Skeletal muscle satellite cell (primary cell): ENCODE measurements around the gene RNF181.
A peak's percentile ranks its signal among the peaks of the same experiment; 100 is the strongest.
"Not testable (repeated sequence)": the region's sequence is repeated elsewhere in the genome, so short reads cannot be mapped to it uniquely, and the experiment has no call there.

Source experiments
- H3K27me3 ChIP-seq: 2 replicates; pipeline ENCODE4 v1.7.0; 2013; ENCODE audit warnings: low read length; ENCODE audit not compliant: control insufficient read depth, insufficient read depth
- H3K36me3 ChIP-seq: 2 replicates; pipeline ENCODE4 v1.7.0; 2013; ENCODE audit warnings: mild to moderate bottlenecking, control low read depth, low read length; ENCODE audit not compliant: insufficient read depth
- H3K4me1 ChIP-seq: 2 replicates; pipeline ENCODE4 v1.7.0; 2013; ENCODE audit warnings: low read length; ENCODE audit not compliant: control insufficient read depth, insufficient read depth
- H3K4me2 ChIP-seq: 2 replicates; pipeline ENCODE4 v1.7.0; 2013; ENCODE audit warnings: mild to moderate bottlenecking, low read length
- H3K4me3 ChIP-seq: 2 replicates; pipeline ENCODE4 v1.7.0; 2013; ENCODE audit warnings: low read length
- H3K9ac ChIP-seq: 2 replicates; pipeline ENCODE4 v1.7.0; 2013; ENCODE audit warnings: mild to moderate bottlenecking, low read depth, low read length, moderate library complexity
- H3K9me3 ChIP-seq: replicated peaks from 2 replicates; pipeline ENCODE4 v1.7.0; 2013; ENCODE audit warnings: mild to moderate bottlenecking, control low read depth, low read length

RNF181 gene

DNA sequence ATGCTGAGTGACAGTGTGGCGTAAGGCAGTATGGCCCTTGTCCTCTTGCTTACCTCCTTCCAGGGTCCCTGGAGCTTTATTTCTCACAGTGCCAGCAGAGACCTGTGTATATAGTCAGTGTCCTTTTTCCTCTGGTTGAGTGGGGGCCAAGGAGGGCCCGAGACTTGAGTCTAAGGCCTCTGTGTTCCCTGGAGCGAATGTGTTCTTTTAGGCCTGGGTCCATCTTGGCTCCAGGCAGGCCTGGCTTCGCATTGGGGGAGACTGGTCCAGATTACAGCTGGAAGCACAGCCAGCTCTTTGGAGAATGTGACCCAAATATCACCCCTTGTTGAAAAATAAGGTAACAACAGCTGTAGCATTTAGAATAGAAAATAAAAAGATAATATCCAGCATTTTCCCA, 6.4 kb upstream of the RNF181 start:
- H3K4me3 ChIP-seq: no peak overlapping the region
- H3K4me1 ChIP-seq: peaks cover 66% of the 10 kb centered on the region
- peak overlapping the region; percentile 38 for H3K9ac ChIP-seq
- no peaks in the 10 kb centered on the region for H3K36me3 ChIP-seq
- H3K4me2 ChIP-seq: no peak overlapping the region
- H3K27me3 ChIP-seq: no peaks in the 10 kb centered on the region
- no peaks in the 10 kb centered on the region for H3K9me3 ChIP-seq

DNA sequence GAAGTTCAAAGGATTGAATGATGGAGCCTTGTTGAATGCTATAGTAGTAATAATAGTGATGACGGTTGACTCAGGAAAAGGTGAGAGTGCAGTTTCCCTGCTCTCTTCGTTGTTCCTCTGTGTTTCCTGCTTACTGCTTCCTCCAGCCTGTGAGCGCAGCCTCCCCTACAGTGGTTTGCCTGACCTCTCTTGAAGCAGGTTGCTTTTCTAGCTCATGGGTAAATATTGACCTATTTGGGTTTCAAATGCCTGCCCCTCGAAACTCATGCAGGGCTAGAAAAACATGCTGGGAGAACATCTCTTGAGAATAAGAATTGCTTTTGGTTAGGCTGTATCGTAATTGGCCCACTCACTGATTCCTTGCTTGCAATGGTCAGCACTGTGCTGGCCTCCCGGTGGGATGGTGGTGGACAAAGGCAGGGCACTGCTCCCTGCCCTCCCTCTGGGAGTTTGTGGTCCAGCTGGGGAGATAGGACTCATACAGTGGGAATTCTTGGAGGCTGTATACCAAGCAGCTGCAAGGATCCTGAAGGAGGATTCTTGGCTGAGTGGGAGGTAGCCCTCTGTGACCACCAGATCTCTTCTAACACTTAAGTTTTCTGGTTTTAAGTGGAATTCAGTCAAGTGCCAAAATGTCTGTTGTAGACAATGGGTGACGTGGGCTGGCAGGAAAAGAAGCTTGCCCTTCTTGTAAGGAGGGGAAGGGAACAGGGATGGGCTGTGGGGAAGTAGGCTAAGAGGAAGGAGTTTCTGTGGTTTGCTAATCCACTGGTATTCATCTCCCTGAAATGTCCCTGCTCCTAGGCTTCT, 5.4 kb upstream of the RNF181 start:
- Histone ChIP-seq H3K4me2 (peak overlapping the region; percentile 60), H3K27me3 (no peaks in the 10 kb centered on the region), H3K4me3 (peak overlapping the region; percentile 37), H3K9ac (peak overlapping the region; percentile 85), H3K4me1 (peaks cover 66% of the 10 kb centered on the region), H3K36me3 (no peaks in the 10 kb centered on the region), H3K9me3 (no peaks in the 10 kb centered on the region)

DNA sequence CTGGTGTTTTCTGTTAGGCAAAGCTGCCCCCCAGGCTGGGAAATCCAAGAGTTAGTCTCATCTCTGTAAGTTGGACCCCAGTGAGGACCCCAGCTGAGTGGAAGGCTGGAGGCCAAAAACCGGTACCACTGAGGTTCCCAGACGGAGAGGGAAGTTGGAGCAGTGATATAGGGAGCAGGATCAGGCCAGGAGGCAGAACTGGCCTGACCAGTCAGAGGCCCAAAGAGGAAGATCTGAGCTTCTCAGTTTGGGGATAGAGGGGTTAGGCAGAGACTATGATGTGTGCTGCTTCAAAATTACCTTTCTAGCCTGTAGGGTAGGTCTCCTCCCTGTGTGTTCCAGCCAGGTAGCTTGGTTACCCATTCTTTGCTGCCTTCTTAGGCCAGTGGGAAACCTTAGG, 4.6 kb upstream of the RNF181 start:
- Histone ChIP-seq H3K4me1 (peaks cover 59% of the 10 kb centered on the region), H3K4me3 (peak overlapping the region; percentile 37), H3K9ac (peak overlapping the region; percentile 85)

GRCh38 chr2:85591563-85591962, 4.0 kb upstream of the RNF181 start:
- no peaks in the 10 kb centered on the region for H3K27me3 ChIP-seq
- peak overlapping the region; percentile 60 for H3K4me2 ChIP-seq
- peaks cover 61% of the 10 kb centered on the region for H3K4me1 ChIP-seq
- H3K9ac ChIP-seq: peak overlapping the region; percentile 85
- H3K36me3 ChIP-seq: no peaks in the 10 kb centered on the region
- no peak overlapping the region for H3K4me3 ChIP-seq
- H3K9me3 ChIP-seq: no peaks in the 10 kb centered on the region

More for the DNA sequence above, 4.6 kb upstream of the RNF181 start:
- Histone ChIP-seq H3K36me3 (no peaks in the 10 kb centered on the region), H3K27me3 (no peaks in the 10 kb centered on the region), H3K9me3 (no peaks in the 10 kb centered on the region), H3K4me2 (peak overlapping the region; percentile 60)

GRCh38 chr2:85592299-85592698, 3.2 kb upstream of the RNF181 start:
- not testable (repeated sequence) for H3K9me3 ChIP-seq, H3K27me3 ChIP-seq, H3K9ac ChIP-seq, H3K4me3 ChIP-seq, H3K36me3 ChIP-seq, H3K4me2 ChIP-seq
- peaks cover 64% of the 10 kb centered on the region for H3K4me1 ChIP-seq

- Histone ChIP-seq H3K9me3 (no peaks in the 10 kb centered on the region), H3K4me2 (no peak overlapping the region), H3K36me3 (peaks cover 11% of the 10 kb centered on the region), H3K4me1 (peaks cover 58% of the 10 kb centered on the region), H3K9ac (no peak overlapping the region), H3K27me3 (no peaks in the 10 kb centered on the region), H3K4me3 (no peak overlapping the region)
Observed at GRCh38 chr2:85593023-85593422, 2.5 kb upstream of the RNF181 start.

- Histone ChIP-seq H3K36me3 (peaks cover 29% of the 10 kb centered on the region), H3K9ac (peak overlapping the region; percentile 86), H3K9me3 (no peaks in the 10 kb centered on the region), H3K4me1 (peaks cover 41% of the 10 kb centered on the region), H3K4me2 (peak overlapping the region; percentile 92), H3K4me3 (peak overlapping the region; percentile 85), H3K27me3 (no peaks in the 10 kb centered on the region)
Observed at GRCh38 chr2:85594715-85595300, 737 bp upstream of the RNF181 start.

DNA sequence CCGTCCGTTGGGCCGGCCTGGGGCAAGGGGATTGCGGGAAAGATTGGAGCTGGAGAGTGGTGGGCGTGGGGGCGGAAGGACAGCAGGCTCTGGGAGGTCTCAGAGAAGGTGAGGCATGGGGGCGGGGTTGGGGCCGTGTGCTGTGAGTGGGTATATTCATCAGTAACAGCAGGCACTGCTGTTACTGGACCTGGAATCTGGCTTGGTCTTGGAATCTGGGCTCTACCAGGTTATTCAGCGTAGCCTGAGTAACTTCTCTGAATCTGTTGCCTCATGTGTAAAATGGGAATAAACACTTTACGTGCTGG, 435 bp downstream of the RNF181 start:
- H3K36me3 ChIP-seq: peaks cover 31% of the 10 kb centered on the region
- H3K4me2 ChIP-seq: peak overlapping the region; percentile 92
- H3K27me3 ChIP-seq: no peaks in the 10 kb centered on the region
- peak overlapping the region; percentile 85 for H3K4me3 ChIP-seq
- H3K4me1 ChIP-seq: peaks cover 29% of the 10 kb centered on the region
- no peaks in the 10 kb centered on the region for H3K9me3 ChIP-seq
- peak overlapping the region; percentile 86 for H3K9ac ChIP-seq

GRCh38 chr2:85596486-85597143, 1.1 kb downstream of the RNF181 start:
- Histone ChIP-seq H3K4me1 (peaks cover 27% of the 10 kb centered on the region), H3K9me3 (no peaks in the 10 kb centered on the region), H3K36me3 (peaks cover 31% of the 10 kb centered on the region), H3K9ac (peak overlapping the region; percentile 86), H3K4me3 (peak overlapping the region; percentile 85), H3K4me2 (peak overlapping the region; percentile 92), H3K27me3 (no peaks in the 10 kb centered on the region)

GRCh38 chr2:85597241-85597640, 1.7 kb downstream of the RNF181 start:
- H3K4me1 ChIP-seq: peaks cover 24% of the 10 kb centered on the region
- no peaks in the 10 kb centered on the region for H3K27me3 ChIP-seq
- H3K36me3 ChIP-seq: peaks cover 31% of the 10 kb centered on the region
- no peak overlapping the region for H3K9ac ChIP-seq
- no peaks in the 10 kb centered on the region for H3K9me3 ChIP-seq
- peak overlapping the region; percentile 85 for H3K4me3 ChIP-seq
- H3K4me2 ChIP-seq: peak overlapping the region; percentile 92

- Histone ChIP-seq H3K9ac (no peak overlapping the region), H3K4me1 (peaks cover 24% of the 10 kb centered on the region)
Observed at GRCh38 chr2:85598594-85599340, 3.2 kb downstream of the RNF181 start.

More at GRCh38 chr2:85598594-85599340, 3.2 kb downstream of the RNF181 start:
- H3K9me3 ChIP-seq: no peaks in the 10 kb centered on the region
- no peak overlapping the region for H3K4me3 ChIP-seq
- no peak overlapping the region for H3K4me2 ChIP-seq
- H3K27me3 ChIP-seq: no peaks in the 10 kb centered on the region
- H3K36me3 ChIP-seq: peaks cover 31% of the 10 kb centered on the region
